HepG2 (cell line): ENCODE results near the gene TMEM221. TPM values are rescaled to one million over a fixed set of nuclear protein-coding genes. Genes with fewer than 3 reads are reported as not detected.
A peak's percentile ranks its signal among the peaks of the same experiment; 100 is the strongest.

ENCODE experiments used
- DPF2 ChIP-seq: sonication (generic); formaldehyde crosslinking; IDR thresholded peaks from 2 replicates; pipeline ENCODE4 v1.4.0; 2020; ENCODE audit warnings: mild to moderate bottlenecking, low read depth, missing genetic modification reagents, borderline replicate concordance
- FLYWCH1 ChIP-seq: sonication (generic); formaldehyde crosslinking; IDR thresholded peaks from 2 replicates; pipeline ENCODE4 v1.8.1; 2023; ENCODE audit warnings: mild to moderate bottlenecking, missing genetic modification reagents
- HOXA9 ChIP-seq: sonication (generic); formaldehyde crosslinking; IDR thresholded peaks from 2 replicates; pipeline ENCODE4 v1.8.1; 2022; ENCODE audit warnings: missing genetic modification reagents, mild to moderate bottlenecking, moderate library complexity, borderline replicate concordance
- MEF2D ChIP-seq: sonication (generic); formaldehyde crosslinking; IDR thresholded peaks from 2 replicates; pipeline ENCODE4 v1.5.1; 2020; ENCODE audit warnings: mild to moderate bottlenecking, missing genetic modification reagents
- POLR2A ChIP-seq, 2 experiments: IDR thresholded peaks; 2 replicates each; pipeline ENCODE4 v1.6.1; 2011; ENCODE audit warnings: low read depth in 2 of 2, low read length in 2 of 2, mild to moderate bottlenecking in 1 of 2, moderate library complexity in 1 of 2; ENCODE audit not compliant: insufficient read depth in 1 of 2
- PRPF4 ChIP-seq: fragments of 200-400 bp; formaldehyde crosslinking; IDR thresholded peaks from 2 replicates; pipeline ENCODE4 v1.6.1; 2016; ENCODE audit warnings: low read length, low read depth; ENCODE audit not compliant: poor library complexity, severe bottlenecking
- SPEN ChIP-seq: sonication (generic); formaldehyde crosslinking; IDR thresholded peaks from 2 replicates; pipeline ENCODE4 v1.5.1; 2020; ENCODE audit warnings: low read depth, mild to moderate bottlenecking, missing genetic modification reagents
- ZBTB7A ChIP-seq: sonication (generic); formaldehyde crosslinking; IDR thresholded peaks from 2 replicates; pipeline ENCODE4 v1.8.0; 2022; ENCODE audit warnings: mild to moderate bottlenecking, missing genetic modification reagents
- ZNF121 ChIP-seq: sonication (generic); formaldehyde crosslinking; IDR thresholded peaks from 2 replicates; pipeline ENCODE4 v1.5.0; 2020; ENCODE audit warnings: mild to moderate bottlenecking, missing genetic modification reagents
- ZNF33B ChIP-seq: sonication (generic); formaldehyde crosslinking; IDR thresholded peaks from 2 replicates; pipeline ENCODE4 v1.5.1; 2020; ENCODE audit warnings: mild to moderate bottlenecking, missing genetic modification reagents
- ZNF557 ChIP-seq: sonication (generic); formaldehyde crosslinking; IDR thresholded peaks from 2 replicates; pipeline ENCODE4 v1.4.0; 2020; ENCODE audit warnings: missing genetic modification reagents
- ZNF660 ChIP-seq: sonication (generic); formaldehyde crosslinking; IDR thresholded peaks from 2 replicates; pipeline ENCODE4 v1.5.1; 2020; ENCODE audit warnings: mild to moderate bottlenecking, low read depth, missing genetic modification reagents, borderline replicate concordance
- ZSCAN31 ChIP-seq: sonication (generic); formaldehyde crosslinking; IDR thresholded peaks from 2 replicates; pipeline ENCODE4 v1.5.0; 2020; ENCODE audit warnings: low read depth, mild to moderate bottlenecking, missing genetic modification reagents
- polyA plus RNA-seq, 8 experiments: library from polyadenylated mRNA; depleted of rRNA in 3 of 8; stranded (reverse) in 7 of 8; unstranded in 1 of 8; fragments of >200 nt; fragmentation: Illumina TruSeq in 4 of 8; extraction: Trizol in 4 of 8; gene quantifications; 2 replicates each; pipeline versions ENCODE4 v1.2.1 to v1.2.3, GENCODE V29; 2011 to 2016; ENCODE audit warnings: low read depth in 4 of 8, missing spikeins in 1 of 8, mixed read lengths in 1 of 8; ENCODE audit not compliant: insufficient read depth in 1 of 8
- total RNA-seq, 5 experiments: library from RNA; depleted of rRNA; stranded (reverse); fragments of >200 nt; fragmentation: Illumina TruSeq; extraction: Trizol; gene quantifications; 2 replicates each; pipeline ENCODE4 v1.2.3, GENCODE V29; 2016; ENCODE audit warnings: low read depth in 1 of 5
- TF ChIP-seq, protein P1 (sequence below): IDR thresholded peaks from 2 replicates; pipeline ENCODE4 v1.6.1; 2016
- TF ChIP-seq, protein P2 (sequence below): sonication (generic); formaldehyde crosslinking; IDR thresholded peaks from 2 replicates; pipeline ENCODE4; 2020; ENCODE audit warnings: missing genetic modification reagents, mild to moderate bottlenecking, borderline replicate concordance
- TF ChIP-seq, protein P3 (sequence below): sonication (generic); formaldehyde crosslinking; IDR thresholded peaks from 2 replicates; pipeline ENCODE4 v1.4.0; 2020; ENCODE audit warnings: mild to moderate bottlenecking, missing genetic modification reagents
- TF ChIP-seq, protein P4 (sequence below): sonication (generic); formaldehyde crosslinking; IDR thresholded peaks from 2 replicates; pipeline ENCODE4 v1.8.0; 2022; ENCODE audit warnings: mild to moderate bottlenecking, missing genetic modification reagents; ENCODE audit not compliant: insufficient replicate concordance
- TF ChIP-seq, protein P5 (sequence below): sonication (generic); formaldehyde crosslinking; IDR thresholded peaks from 2 replicates; pipeline ENCODE4 v1.4.0; 2020; ENCODE audit warnings: missing genetic modification reagents
- TF ChIP-seq, protein P6 (sequence below): sonication (generic); formaldehyde crosslinking; IDR thresholded peaks from 2 replicates; pipeline ENCODE4 v1.4.0; 2020; ENCODE audit warnings: mild to moderate bottlenecking, missing genetic modification reagents

Gene TMEM221
- total and polyA plus RNA-seq, 2 of the 13 experiments (the other 11 are each of a cell fraction or from before 2014, with no cell fraction given) = 0.33 to 0.77 TPM

DNA sequence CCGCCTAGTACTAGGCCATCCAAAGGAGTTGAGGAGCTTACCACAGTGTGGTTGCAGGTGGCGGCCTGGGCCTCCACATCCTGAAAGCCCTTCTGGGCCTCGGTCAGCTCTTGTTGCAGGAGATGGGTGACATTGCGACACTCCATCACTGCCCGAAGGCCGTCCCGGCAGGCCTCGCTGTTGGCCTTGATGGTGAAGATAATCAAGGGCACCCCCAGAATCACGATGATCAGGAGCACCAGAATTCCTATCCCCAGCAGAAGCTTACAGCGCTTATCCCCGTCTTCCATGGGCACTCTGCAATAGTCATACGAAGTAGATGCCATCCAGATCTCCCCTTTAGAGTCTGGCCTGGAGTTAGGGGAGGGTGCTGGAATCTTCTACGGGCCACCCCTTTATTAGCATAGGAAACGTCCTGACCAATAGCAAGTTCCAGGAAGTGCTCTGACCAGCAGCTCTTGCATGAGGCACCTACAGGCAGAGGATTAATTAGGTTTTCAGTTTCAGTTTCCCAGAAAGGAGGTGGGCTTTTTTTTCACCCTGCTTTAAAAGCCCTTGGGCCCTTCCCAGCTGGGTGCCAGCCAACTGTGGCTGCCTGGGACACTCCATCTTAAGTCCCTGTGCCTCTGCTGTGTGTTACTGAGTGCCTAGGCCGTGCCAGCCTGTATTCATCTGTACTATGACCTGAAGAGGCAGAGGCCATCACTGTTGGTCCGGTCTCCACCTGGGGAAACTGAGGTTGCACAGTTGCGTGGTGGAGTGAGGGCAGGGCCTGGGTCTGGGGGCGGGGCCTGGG is 43.0 kb downstream of the TMEM221 start, which contains the start of gene BST2 (continued):
- TF ChIP-seq ZNF33B (CRISPR knock-in tag) (no peak), MEF2D (CRISPR knock-in tag) (peak; percentile 66; the same call in 1 of the 2 replicates), ZNF660 (CRISPR knock-in tag) (no peak), HOXA9 (CRISPR knock-in tag) (no peak), ZNF557 (CRISPR knock-in tag) (no peak; the same call in 1 of the 2 replicates), PRPF4 (no peak), SPEN (CRISPR knock-in tag) (peak; percentile 84; the same call in 1 of the 2 replicates), ZSCAN31 (CRISPR knock-in tag) (no peak), POLR2A (IDR thresholded peaks at IDR 0.05; ENCODE audit: insufficient read depth in 1 of 2, low read depth in 2 of 2, low read length in 2 of 2) (peak in 1 of 2 experiments; percentile 78; a peak in 3 of 4 replicates), DPF2 (CRISPR knock-in tag) (no peak), FLYWCH1 (CRISPR knock-in tag) (no peak), ZBTB7A (CRISPR knock-in tag) (no peak), ZNF121 (CRISPR knock-in tag) (no peak)
- TF ChIP-seq, protein P1, sequence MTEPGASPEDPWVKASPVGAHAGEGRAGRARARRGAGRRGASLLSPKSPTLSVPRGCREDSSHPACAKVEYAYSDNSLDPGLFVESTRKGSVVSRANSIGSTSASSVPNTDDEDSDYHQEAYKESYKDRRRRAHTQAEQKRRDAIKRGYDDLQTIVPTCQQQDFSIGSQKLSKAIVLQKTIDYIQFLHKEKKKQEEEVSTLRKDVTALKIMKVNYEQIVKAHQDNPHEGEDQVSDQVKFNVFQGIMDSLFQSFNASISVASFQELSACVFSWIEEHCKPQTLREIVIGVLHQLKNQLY (CRISPR knock-in tag) = no peak
- TF ChIP-seq, protein P2, sequence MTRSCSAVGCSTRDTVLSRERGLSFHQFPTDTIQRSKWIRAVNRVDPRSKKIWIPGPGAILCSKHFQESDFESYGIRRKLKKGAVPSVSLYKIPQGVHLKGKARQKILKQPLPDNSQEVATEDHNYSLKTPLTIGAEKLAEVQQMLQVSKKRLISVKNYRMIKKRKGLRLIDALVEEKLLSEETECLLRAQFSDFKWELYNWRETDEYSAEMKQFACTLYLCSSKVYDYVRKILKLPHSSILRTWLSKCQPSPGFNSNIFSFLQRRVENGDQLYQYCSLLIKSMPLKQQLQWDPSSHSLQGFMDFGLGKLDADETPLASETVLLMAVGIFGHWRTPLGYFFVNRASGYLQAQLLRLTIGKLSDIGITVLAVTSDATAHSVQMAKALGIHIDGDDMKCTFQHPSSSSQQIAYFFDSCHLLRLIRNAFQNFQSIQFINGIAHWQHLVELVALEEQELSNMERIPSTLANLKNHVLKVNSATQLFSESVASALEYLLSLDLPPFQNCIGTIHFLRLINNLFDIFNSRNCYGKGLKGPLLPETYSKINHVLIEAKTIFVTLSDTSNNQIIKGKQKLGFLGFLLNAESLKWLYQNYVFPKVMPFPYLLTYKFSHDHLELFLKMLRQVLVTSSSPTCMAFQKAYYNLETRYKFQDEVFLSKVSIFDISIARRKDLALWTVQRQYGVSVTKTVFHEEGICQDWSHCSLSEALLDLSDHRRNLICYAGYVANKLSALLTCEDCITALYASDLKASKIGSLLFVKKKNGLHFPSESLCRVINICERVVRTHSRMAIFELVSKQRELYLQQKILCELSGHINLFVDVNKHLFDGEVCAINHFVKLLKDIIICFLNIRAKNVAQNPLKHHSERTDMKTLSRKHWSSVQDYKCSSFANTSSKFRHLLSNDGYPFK = 0 out of 2 replicates have a peak, but pooled peaks have one; percentile 38
- TF ChIP-seq, protein P3, sequence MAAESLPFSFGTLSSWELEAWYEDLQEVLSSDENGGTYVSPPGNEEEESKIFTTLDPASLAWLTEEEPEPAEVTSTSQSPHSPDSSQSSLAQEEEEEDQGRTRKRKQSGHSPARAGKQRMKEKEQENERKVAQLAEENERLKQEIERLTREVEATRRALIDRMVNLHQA (CRISPR knock-in tag) = no peak
- TF ChIP-seq, protein P4, sequence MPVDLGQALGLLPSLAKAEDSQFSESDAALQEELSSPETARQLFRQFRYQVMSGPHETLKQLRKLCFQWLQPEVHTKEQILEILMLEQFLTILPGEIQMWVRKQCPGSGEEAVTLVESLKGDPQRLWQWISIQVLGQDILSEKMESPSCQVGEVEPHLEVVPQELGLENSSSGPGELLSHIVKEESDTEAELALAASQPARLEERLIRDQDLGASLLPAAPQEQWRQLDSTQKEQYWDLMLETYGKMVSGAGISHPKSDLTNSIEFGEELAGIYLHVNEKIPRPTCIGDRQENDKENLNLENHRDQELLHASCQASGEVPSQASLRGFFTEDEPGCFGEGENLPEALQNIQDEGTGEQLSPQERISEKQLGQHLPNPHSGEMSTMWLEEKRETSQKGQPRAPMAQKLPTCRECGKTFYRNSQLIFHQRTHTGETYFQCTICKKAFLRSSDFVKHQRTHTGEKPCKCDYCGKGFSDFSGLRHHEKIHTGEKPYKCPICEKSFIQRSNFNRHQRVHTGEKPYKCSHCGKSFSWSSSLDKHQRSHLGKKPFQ (CRISPR knock-in tag) = peak; percentile 36
- TF ChIP-seq, protein P5, sequence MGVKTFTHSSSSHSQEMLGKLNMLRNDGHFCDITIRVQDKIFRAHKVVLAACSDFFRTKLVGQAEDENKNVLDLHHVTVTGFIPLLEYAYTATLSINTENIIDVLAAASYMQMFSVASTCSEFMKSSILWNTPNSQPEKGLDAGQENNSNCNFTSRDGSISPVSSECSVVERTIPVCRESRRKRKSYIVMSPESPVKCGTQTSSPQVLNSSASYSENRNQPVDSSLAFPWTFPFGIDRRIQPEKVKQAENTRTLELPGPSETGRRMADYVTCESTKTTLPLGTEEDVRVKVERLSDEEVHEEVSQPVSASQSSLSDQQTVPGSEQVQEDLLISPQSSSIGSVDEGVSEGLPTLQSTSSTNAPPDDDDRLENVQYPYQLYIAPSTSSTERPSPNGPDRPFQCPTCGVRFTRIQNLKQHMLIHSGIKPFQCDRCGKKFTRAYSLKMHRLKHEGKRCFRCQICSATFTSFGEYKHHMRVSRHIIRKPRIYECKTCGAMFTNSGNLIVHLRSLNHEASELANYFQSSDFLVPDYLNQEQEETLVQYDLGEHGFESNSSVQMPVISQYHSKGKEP (CRISPR knock-in tag) = no peak
- TF ChIP-seq, protein P6, sequence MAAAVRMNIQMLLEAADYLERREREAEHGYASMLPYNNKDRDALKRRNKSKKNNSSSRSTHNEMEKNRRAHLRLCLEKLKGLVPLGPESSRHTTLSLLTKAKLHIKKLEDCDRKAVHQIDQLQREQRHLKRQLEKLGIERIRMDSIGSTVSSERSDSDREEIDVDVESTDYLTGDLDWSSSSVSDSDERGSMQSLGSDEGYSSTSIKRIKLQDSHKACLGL (CRISPR knock-in tag) = no peak
